Hepatocyte (in vitro differentiated cells): Measurements from ENCODE around the gene SIX4.

Experiments
- EZH2 ChIP-seq: fragments of 200-600 bp; sonication (generic); IDR thresholded peaks from 2 replicates; pipeline ENCODE4 v1.6.1; 2016; ENCODE audit warnings: antibody characterized with exemption, mild to moderate bottlenecking, borderline replicate concordance
- EZH2phosphoT487 ChIP-seq: fragments of 200-600 bp; sonication (generic); IDR thresholded peaks from one replicate; pipeline ENCODE4 v1.6.1; 2018; ENCODE audit warnings: antibody characterized with exemption, mild to moderate bottlenecking, low read depth, moderate library complexity; ENCODE audit not compliant: unreplicated experiment, severe bottlenecking
- TF ChIP-seq, protein P1 (sequence below): fragments of 200-600 bp; sonication (generic); IDR thresholded peaks from 2 replicates; pipeline ENCODE4 v1.5.1; 2016; ENCODE audit warnings: antibody characterized with exemption, mild to moderate bottlenecking; ENCODE audit not compliant: poor library complexity

DNA sequence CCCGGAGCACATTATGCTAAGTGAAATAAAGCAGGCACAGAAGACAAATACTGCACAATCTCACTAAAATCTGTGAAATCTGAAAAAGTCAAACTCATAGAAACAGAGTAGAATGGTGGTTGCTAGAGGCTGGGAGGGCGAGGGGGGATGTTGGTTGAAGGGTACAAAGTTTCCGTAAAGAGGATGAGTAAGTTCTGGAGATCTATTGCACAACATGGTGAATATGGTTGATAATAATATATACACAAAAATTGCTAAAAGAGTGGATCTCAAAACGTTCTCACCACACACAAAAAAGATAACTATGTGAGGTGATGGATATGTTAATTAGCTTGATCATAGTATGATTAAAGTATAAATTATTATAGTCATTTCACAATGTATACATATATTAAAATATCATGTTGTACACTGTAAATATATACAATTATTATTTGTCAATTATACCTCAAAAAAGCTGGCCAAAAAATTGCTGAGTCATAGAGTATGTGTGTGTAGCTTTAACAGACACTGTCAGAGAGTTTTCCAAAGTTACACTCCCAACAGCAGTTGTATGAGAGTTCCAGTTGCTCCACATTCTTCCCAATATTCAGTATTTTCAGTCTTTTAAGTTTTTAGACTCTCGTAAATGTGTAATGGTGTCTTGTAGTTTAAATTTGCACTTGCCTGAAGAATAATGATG is 55.6 kb downstream of the SIX4 start:
- TF ChIP-seq, protein P1, sequence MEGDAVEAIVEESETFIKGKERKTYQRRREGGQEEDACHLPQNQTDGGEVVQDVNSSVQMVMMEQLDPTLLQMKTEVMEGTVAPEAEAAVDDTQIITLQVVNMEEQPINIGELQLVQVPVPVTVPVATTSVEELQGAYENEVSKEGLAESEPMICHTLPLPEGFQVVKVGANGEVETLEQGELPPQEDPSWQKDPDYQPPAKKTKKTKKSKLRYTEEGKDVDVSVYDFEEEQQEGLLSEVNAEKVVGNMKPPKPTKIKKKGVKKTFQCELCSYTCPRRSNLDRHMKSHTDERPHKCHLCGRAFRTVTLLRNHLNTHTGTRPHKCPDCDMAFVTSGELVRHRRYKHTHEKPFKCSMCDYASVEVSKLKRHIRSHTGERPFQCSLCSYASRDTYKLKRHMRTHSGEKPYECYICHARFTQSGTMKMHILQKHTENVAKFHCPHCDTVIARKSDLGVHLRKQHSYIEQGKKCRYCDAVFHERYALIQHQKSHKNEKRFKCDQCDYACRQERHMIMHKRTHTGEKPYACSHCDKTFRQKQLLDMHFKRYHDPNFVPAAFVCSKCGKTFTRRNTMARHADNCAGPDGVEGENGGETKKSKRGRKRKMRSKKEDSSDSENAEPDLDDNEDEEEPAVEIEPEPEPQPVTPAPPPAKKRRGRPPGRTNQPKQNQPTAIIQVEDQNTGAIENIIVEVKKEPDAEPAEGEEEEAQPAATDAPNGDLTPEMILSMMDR, result no peak
- TF ChIP-seq EZH2 (no peak), EZH2phosphoT487 (no peak)
